HepG2 (cell line): ENCODE results near the gene SLC25A28. TPM values are rescaled to one million over a fixed set of nuclear protein-coding genes. Genes with fewer than 3 reads are reported as not detected.

Experiments
- ATAC-seq: fragments of 200-7000 bp; cut with Tn5 transposase; 3 replicates; pipeline ENCODE4 v1.9.1; 2020; ENCODE audit warnings: mild to moderate bottlenecking, moderate library complexity
- BruUV-seq: library from RNA; stranded (reverse); fragments of 400-500 nt; replicated peaks from 2 replicates; lab custom pipeline; 2021; lab: Mats Ljungman, UMichigan
- CTCF ChIA-PET: fragments of 300-600 bp; formaldehyde crosslinking; extraction: SDS; loops from one replicate; lab custom pipeline; 2021; ENCODE audit warnings: low total read pairs, inconsistent platforms, low intra/inter-chr PET ratio; lab: Yijun Ruan, JAX
- POLR2A ChIA-PET: fragments of 350-600 bp; sonication (Branson Sonifier 250); formaldehyde crosslinking; loops from one replicate; lab custom pipeline; 2020; ENCODE audit warnings: antibody characterized with exemption, inconsistent platforms; lab: Yijun Ruan, JAX
- DNase-seq: peaks from one replicate; pipeline ENCODE4 v3.0.0-alpha.2; 2015; ENCODE audit warnings: low spot score
- FAIRE-seq: peaks from 3 replicates; lab custom pipeline; 2011; peaks lifted over from hg19 to GRCh38; lab: Jason Lieb, UNC
- H2AFZ ChIP-seq: one replicate; pipeline ENCODE4 v1.6.1; 2011; ENCODE audit warnings: low read length, inconsistent platforms
- H3K27ac ChIP-seq: fragments of 300-600 bp; 3 replicates; pipeline ENCODE4 v1.8.0; 2011; ENCODE audit warnings: mixed run types, mild to moderate bottlenecking, mixed read lengths, low read length, inconsistent platforms; ENCODE audit not compliant: insufficient read depth; ENCODE audit errors: extremely low read length
- H3K27me3 ChIP-seq, 2 experiments: fragments of 200-600 bp in 1 of 2; 2 replicates in 1 of 2; 3 replicates in 1 of 2; pipeline versions ENCODE4 v1.6.0 to v1.8.0; 2011; ENCODE audit warnings: low read length in 2 of 2, mild to moderate bottlenecking in 2 of 2, moderate library complexity in 2 of 2, inconsistent platforms in 1 of 2; ENCODE audit not compliant: insufficient read depth in 2 of 2, control insufficient read depth in 1 of 2
- H3K36me3 ChIP-seq, 2 experiments: fragments of 200-600 bp in 1 of 2; replicated peaks in 1 of 2; 2 replicates in 1 of 2; 3 replicates in 1 of 2; pipeline versions ENCODE4 v1.5.1 to v1.8.0; 2011; ENCODE audit warnings: low read length in 2 of 2, inconsistent platforms in 1 of 2; ENCODE audit not compliant: insufficient read depth in 2 of 2, control insufficient read depth in 1 of 2
- H3K4me1 ChIP-seq: 2 replicates; pipeline ENCODE4 v1.5.1; 2012; ENCODE audit warnings: low read length, inconsistent platforms; ENCODE audit not compliant: insufficient read depth
- H3K4me2 ChIP-seq: 2 replicates; pipeline ENCODE4 v1.6.0; 2011; ENCODE audit warnings: low read depth, low read length, inconsistent platforms
- H3K4me3 ChIP-seq, 3 experiments: fragments of 200-600 bp in 1 of 3; sonication (generic), shearing (Covaris generic) in 1 of 3; replicated peaks in 1 of 3; 2 replicates each; pipeline ENCODE4 v1.5.1; 2011 to 2016; ENCODE audit warnings: low read length in 3 of 3, inconsistent platforms in 2 of 3, low read depth in 2 of 3, mild to moderate bottlenecking in 2 of 3, control low read depth in 1 of 3, mixed read lengths in 1 of 3; ENCODE audit not compliant: insufficient read depth in 1 of 3
- H3K79me2 ChIP-seq: one replicate; pipeline ENCODE4 v1.6.1; 2011; ENCODE audit warnings: low read length, inconsistent platforms; ENCODE audit not compliant: insufficient read depth
- H3K9ac ChIP-seq: 2 replicates; pipeline ENCODE4 v1.6.0; 2011; ENCODE audit warnings: mild to moderate bottlenecking, low read depth, low read length, inconsistent platforms; ENCODE audit not compliant: insufficient read depth
- H3K9me3 ChIP-seq: 2 replicates; pipeline ENCODE4 v1.5.1; 2012; ENCODE audit warnings: mild to moderate bottlenecking, low read length
- H4K20me1 ChIP-seq: 2 replicates; pipeline ENCODE4 v1.6.0; 2011; ENCODE audit warnings: inconsistent platforms, mild to moderate bottlenecking, low read length, moderate library complexity; ENCODE audit not compliant: insufficient read depth
- AGO2 ChIP-seq: fragments of 200-400 bp; formaldehyde crosslinking; optimal IDR thresholded peaks from 2 replicates; pipeline ENCODE3; 2017; ENCODE audit warnings: mild to moderate bottlenecking, low read depth, low read length, moderate library complexity
- CCDC6 ChIP-seq: sonication (generic); formaldehyde crosslinking; IDR thresholded peaks from 2 replicates; pipeline ENCODE4 v1.8.1; 2022; ENCODE audit warnings: mild to moderate bottlenecking, missing genetic modification reagents, moderate library complexity
- ERF ChIP-seq: IDR thresholded peaks from 2 replicates; pipeline ENCODE4 v1.6.1; 2018; ENCODE audit warnings: missing biosample characterization, missing genetic modification reagents
- HNRNPH1 ChIP-seq: fragments of 200-400 bp; formaldehyde crosslinking; optimal IDR thresholded peaks from 2 replicates; pipeline ENCODE3; 2017; ENCODE audit warnings: mild to moderate bottlenecking, low read depth, low read length
- NR2F6 ChIP-seq, 2 experiments: IDR thresholded peaks; 2 replicates each; pipeline ENCODE4 v1.6.1; 2016; ENCODE audit warnings: antibody characterized with exemption in 1 of 2, mild to moderate bottlenecking in 1 of 2
- PCBP2 ChIP-seq: fragments of 200-400 bp; formaldehyde crosslinking; optimal IDR thresholded peaks from 2 replicates; pipeline ENCODE3; 2018; ENCODE audit warnings: low read length, low read depth; ENCODE audit not compliant: poor library complexity, severe bottlenecking
- PHF8 ChIP-seq: sonication (generic); formaldehyde crosslinking; IDR thresholded peaks from 2 replicates; pipeline ENCODE4 v1.5.0; 2020; ENCODE audit warnings: missing genetic modification reagents
- PLRG1 ChIP-seq: fragments of 450-650 bp; conservative IDR thresholded peaks from 2 replicates; pipeline ENCODE4 v1.6.1; 2016
- RAD51 ChIP-seq: fragments of 450-650 bp; IDR thresholded peaks from 2 replicates; pipeline ENCODE4 v1.6.1; 2016; ENCODE audit warnings: borderline replicate concordance
- RCOR2 ChIP-seq: IDR thresholded peaks from 2 replicates; pipeline ENCODE4 v1.6.1; 2016; ENCODE audit warnings: missing biosample characterization, missing genetic modification reagents
- SP140L ChIP-seq: sonication (generic); formaldehyde crosslinking; IDR thresholded peaks from 2 replicates; pipeline ENCODE4 v1.4.0; 2020; ENCODE audit warnings: missing genetic modification reagents, borderline replicate concordance
- SP5 ChIP-seq: IDR thresholded peaks from 2 replicates; pipeline ENCODE4 v1.6.1; 2016; ENCODE audit warnings: low read depth, borderline replicate concordance
- TCF7L2 ChIP-seq: IDR thresholded peaks from 2 replicates; pipeline ENCODE4 v1.6.1; 2011; ENCODE audit warnings: mild to moderate bottlenecking, low read depth, low read length, moderate library complexity
- ZBTB2 ChIP-seq: sonication (generic); formaldehyde crosslinking; IDR thresholded peaks from 2 replicates; pipeline ENCODE4 v1.8.0; 2022; ENCODE audit warnings: low read depth, missing genetic modification reagents
- ZNF180 ChIP-seq: sonication (generic); formaldehyde crosslinking; IDR thresholded peaks from 2 replicates; pipeline ENCODE4 v1.4.0; 2020; ENCODE audit warnings: low read depth, missing genetic modification reagents, borderline replicate concordance
- ZNF256 ChIP-seq: sonication (generic); formaldehyde crosslinking; conservative IDR thresholded peaks from 2 replicates; pipeline ENCODE4 v1.4.0; 2020; ENCODE audit warnings: missing genetic modification reagents
- ZNF33A ChIP-seq: sonication (generic); formaldehyde crosslinking; IDR thresholded peaks from 2 replicates; pipeline ENCODE4 v1.5.1; 2020; ENCODE audit warnings: missing genetic modification reagents, mild to moderate bottlenecking, moderate library complexity, borderline replicate concordance
- ZNF839 ChIP-seq: sonication (generic); formaldehyde crosslinking; IDR thresholded peaks from 2 replicates; pipeline ENCODE4 v1.4.0; 2020; ENCODE audit warnings: missing genetic modification reagents, mild to moderate bottlenecking, borderline replicate concordance
- ZXDC ChIP-seq: sonication (generic); formaldehyde crosslinking; IDR thresholded peaks from 2 replicates; pipeline ENCODE4 v1.5.0; 2020; ENCODE audit warnings: mild to moderate bottlenecking, missing genetic modification reagents
- WGBS: methylation state at CpG from one replicate; pipeline ENCODE4 v1.1.6; 2017; ENCODE audit warnings: low lambda C conversion rate; 5-methylcytosine and 5-hydroxymethylcytosine counted together
- in situ Hi-C: cut with HindIII; loops from 2 replicates; pipeline ENCODE4 v1.10.0; 2017; ENCODE audit warnings: low pct_unique_long_range_greater_than_20kb; ENCODE audit not compliant: extremely low pct_ligation_motif_present
- intact Hi-C: fragments of 100-400 bp; cut with micrococcal nuclease; formaldehyde crosslinking; loops from one replicate; pipeline ENCODE4 v1.10.0; 2022; ENCODE audit not compliant: unreplicated experiment
- polyA plus RNA-seq, 8 experiments: library from polyadenylated mRNA; depleted of rRNA in 3 of 8; stranded (reverse) in 7 of 8; unstranded in 1 of 8; fragments of >200 nt; fragmentation: Illumina TruSeq in 4 of 8; extraction: Trizol in 4 of 8; gene quantifications; 2 replicates each; pipeline versions ENCODE4 v1.2.1 to v1.2.3, GENCODE V29; 2011 to 2016; ENCODE audit warnings: low read depth in 4 of 8, missing spikeins in 1 of 8, mixed read lengths in 1 of 8; ENCODE audit not compliant: insufficient read depth in 1 of 8
- total RNA-seq, 5 experiments: library from RNA; depleted of rRNA; stranded (reverse); fragments of >200 nt; fragmentation: Illumina TruSeq; extraction: Trizol; gene quantifications; 2 replicates each; pipeline ENCODE4 v1.2.3, GENCODE V29; 2016; ENCODE audit warnings: low read depth in 1 of 5

Gene SLC25A28
- total and polyA plus RNA-seq, 2 of the 13 experiments (the other 11 are each of a cell fraction or from before 2014, with no cell fraction given), result 15.2 to 41.0 TPM

GRCh38 chr10:99590799-99591198 lies 29.4 kb downstream of the SLC25A28 start:
- DNase-seq, result no peak
- CTCF ChIA-PET, result no interaction called here

More at GRCh38 chr10:99590799-99591198, 29.4 kb downstream of the SLC25A28 start:
- ATAC-seq (no peak), FAIRE-seq (no peak)
- Histone ChIP-seq H3K4me2 (no peak overlapping the region), H3K27me3 (peaks cover 0 to 13% of the 10 kb centered on the region in 2 experiments; a peak in 3 of 5 replicates), H3K4me3 (no peak overlapping the region), H4K20me1 (no peaks in the 10 kb centered on the region), H3K79me2 (no peaks in the 10 kb centered on the region), H3K27ac (no peak overlapping the region), H2AFZ (no peak overlapping the region), H3K9ac (no peak overlapping the region), H3K9me3 (no peaks in the 10 kb centered on the region), H3K4me1 (peaks cover 8% of the 10 kb centered on the region), H3K36me3 (no peaks in the 10 kb centered on the region)
- TF ChIP-seq ZNF180 (CRISPR knock-in tag), result no peak
- no peak for TF ChIP-seq TCF7L2
- no peak for TF ChIP-seq ZNF839 (CRISPR knock-in tag)
- TF ChIP-seq ZNF256 (CRISPR knock-in tag), result no peak
- TF ChIP-seq PLRG1, result no peak
- TF ChIP-seq NR2F6 (IDR thresholded peaks at IDR 0.05), result no peak
- TF ChIP-seq NR2F6 (CRISPR knock-in tag; IDR thresholded peaks at IDR 0.05), result no peak
- no peak for TF ChIP-seq RCOR2
- TF ChIP-seq ERF, result no peak
- no peak for TF ChIP-seq HNRNPH1
- no peak for TF ChIP-seq PCBP2
- TF ChIP-seq ZNF33A (CRISPR knock-in tag), result no peak
- TF ChIP-seq RAD51, result no peak
- no peak for TF ChIP-seq SP140L (CRISPR knock-in tag)
- no peak for TF ChIP-seq AGO2
- TF ChIP-seq ZXDC (CRISPR knock-in tag), result no peak
- no peak for TF ChIP-seq CCDC6 (CRISPR knock-in tag)
- TF ChIP-seq PHF8, result no peak
- no peak for TF ChIP-seq SP5 (CRISPR knock-in tag)
- TF ChIP-seq ZBTB2, result no peak
- WGBS, result 45% methylated on average over 7 of the region's 7 CpGs
- in situ Hi-C loops (no loop called here), intact Hi-C loops (no loop called here)
- BruUV-seq, result no TSS peak
- POLR2A ChIA-PET, result interaction anchor here (0.5 kb wide), 1 partner anchor 174 kb away, joined by 3 read pairs; no protein-coding TSS in a partner anchor
